Fibroblast of peridontal ligament (primary cell): Measurements from ENCODE around the gene PRDM15.
A peak's percentile ranks its signal among the peaks of the same experiment; 100 is the strongest.

Experiments used
- DNase-seq: peaks from one replicate; pipeline ENCODE4 v3.0.0-alpha.2; 2010; ENCODE audit errors: extremely low read depth

PRDM15 gene, protein sequence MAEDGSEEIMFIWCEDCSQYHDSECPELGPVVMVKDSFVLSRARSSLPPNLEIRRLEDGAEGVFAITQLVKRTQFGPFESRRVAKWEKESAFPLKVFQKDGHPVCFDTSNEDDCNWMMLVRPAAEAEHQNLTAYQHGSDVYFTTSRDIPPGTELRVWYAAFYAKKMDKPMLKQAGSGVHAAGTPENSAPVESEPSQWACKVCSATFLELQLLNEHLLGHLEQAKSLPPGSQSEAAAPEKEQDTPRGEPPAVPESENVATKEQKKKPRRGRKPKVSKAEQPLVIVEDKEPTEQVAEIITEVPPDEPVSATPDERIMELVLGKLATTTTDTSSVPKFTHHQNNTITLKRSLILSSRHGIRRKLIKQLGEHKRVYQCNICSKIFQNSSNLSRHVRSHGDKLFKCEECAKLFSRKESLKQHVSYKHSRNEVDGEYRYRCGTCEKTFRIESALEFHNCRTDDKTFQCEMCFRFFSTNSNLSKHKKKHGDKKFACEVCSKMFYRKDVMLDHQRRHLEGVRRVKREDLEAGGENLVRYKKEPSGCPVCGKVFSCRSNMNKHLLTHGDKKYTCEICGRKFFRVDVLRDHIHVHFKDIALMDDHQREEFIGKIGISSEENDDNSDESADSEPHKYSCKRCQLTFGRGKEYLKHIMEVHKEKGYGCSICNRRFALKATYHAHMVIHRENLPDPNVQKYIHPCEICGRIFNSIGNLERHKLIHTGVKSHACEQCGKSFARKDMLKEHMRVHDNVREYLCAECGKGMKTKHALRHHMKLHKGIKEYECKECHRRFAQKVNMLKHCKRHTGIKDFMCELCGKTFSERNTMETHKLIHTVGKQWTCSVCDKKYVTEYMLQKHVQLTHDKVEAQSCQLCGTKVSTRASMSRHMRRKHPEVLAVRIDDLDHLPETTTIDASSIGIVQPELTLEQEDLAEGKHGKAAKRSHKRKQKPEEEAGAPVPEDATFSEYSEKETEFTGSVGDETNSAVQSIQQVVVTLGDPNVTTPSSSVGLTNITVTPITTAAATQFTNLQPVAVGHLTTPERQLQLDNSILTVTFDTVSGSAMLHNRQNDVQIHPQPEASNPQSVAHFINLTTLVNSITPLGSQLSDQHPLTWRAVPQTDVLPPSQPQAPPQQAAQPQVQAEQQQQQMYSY

DNA sequence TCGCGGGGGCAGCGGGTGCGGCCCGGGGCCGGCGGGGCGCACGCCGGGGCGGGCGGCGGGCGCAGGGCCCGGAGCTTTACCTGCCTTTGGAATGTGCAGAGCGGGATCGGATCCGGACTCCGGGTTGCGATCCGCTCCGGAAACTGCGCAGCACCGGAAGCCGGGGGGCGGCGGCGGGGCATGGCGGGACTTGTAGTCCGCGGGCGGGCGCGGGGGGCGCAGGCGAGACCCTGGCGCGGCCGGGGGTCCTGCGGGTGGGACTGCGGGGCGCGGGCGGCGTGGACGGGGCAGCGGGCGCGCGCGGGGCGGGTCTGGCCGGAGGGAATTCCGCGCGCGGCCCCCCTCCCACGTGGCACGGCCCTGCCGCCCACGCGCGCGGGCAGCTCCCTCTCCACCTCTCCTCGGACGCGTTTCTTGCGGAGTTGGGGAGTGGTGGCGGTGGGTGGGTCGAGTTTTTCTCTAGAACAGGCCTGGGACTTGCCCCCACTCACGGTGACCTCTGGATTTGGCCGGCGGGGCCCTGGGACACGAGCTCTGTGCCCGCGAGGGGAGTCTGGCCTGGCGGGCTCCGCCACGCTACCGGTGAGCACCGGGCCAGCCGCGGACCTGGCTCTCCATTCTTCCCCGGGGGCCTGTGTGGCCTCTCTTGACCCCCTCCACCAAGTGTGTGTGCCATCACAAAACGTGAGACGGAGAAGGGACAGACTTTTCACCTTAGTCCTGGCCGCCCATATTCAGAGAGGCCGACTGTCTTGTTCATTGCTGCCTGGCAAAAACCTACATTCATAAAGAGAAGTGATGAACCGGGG is at the start of gene PRDM15:
Gene PRDM15, minus strand, starts transcription at position 155 of the 809 bp plus-strand sequence. CDS start 18,981 bp downstream, outside the sequence.
- peak; percentile 78 for DNase-seq

DNA sequence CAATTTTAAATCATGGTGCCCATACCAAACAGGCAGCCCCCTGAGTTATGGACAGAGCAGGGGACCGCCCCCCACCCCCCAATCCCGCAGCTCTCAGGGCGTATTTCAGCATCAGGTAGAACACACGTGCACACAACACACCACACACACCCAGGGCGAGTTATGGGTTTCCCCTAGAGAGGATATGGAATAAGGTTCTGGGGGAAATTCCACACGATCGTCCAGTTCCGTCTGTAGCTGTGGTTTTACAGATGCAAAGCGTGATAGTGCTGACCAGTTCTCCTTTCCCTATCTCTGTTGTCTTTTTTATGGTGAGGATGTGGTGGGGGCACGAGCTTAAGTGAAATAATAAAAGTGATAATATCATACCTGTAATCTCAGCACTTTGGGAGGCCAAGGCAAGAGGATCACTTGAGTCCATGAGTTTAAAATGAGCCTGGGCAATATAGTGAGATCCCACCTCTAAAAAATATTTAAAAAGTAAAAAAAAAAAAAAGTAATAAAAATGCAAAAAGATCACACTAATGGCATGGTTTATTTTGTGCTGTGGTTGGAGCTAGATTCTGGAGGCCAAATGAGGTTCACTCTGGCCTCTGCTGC is 49.6 kb upstream of the PRDM15 start:
- DNase-seq, result no peak

DNA sequence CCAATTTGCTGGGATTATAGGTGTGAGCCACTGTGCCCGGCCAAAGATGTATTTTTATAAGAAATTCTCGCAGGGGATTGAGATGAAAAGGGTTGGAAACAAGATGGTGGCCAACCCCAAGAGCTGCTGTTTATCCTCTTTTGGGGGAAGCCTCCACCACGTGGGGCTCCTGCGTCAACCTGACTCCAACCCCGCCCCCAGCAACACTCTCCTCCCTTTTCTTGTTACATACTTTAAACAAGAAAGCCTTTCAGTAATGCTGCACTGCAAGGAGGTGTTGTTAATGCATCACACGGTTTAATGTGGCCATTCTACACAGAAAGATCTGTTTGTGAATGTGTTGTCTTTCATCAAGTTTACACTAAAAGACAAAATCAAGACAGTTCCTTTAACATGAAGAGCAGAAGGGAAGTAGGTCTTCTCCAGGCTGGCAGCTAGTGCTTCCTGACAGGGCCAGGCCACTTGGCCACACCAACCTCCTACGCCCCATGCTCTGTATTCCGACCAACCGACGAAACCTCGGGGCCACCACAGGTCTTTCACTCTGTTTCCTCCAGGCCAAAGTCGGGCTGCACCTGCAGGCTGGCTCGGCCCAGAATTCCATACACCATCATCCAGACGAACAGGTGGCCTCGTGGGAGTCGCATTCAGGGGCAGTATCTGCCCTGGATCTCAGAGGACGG is 48.7 kb upstream of the PRDM15 start:
- no peak for DNase-seq

DNA sequence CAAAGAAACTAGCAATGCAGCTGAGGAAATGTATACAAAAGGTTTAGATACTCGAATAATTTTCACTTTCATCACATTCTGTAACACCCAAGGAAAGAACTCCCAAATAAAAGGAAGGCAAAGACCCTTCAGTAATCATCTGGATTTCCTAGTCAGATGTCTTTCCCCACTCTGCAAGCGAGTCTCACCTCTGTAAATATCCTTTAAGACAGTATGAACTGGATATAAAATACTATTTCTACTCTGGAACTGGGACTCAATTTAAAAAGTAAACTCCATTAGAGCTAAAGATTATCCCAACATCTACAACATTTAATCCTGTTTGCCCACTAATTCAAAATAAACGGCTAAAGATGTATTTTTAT is 47.6 kb upstream of the PRDM15 start:
- no peak for DNase-seq

DNA sequence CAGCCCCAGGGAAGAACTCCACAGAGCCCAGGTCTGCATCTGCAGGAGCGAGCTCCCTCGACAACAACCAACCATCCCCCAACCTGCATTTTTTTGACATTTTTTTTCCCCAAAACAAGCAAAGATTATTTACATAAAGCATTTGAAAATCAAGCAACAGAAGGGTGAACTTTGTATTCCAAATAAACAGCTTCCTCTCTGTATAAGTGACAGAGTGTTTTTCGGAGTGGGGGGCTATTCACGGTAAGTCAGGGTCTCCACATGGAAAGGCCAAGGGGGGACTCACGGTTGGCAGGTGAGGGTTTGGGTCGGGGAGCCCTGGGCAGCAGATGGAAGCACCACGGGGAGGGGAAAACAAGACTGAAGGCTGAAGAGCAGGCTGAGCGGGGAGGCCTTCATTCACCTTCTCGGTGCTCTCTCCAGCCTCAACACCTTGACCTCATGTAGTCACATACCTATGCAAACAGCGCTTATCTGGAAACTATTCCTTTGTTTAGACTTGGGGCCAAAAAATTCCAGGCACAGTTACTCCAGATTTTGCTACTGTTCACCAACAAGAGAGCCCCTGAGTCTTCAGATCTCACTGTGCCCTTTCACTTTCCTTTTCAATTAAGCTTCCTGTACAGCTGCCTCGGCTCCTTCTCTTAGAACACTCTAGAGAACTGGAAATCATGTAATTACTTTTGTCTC is 47.1 kb upstream of the PRDM15 start:
- DNase-seq, result peak; percentile 79

DNA sequence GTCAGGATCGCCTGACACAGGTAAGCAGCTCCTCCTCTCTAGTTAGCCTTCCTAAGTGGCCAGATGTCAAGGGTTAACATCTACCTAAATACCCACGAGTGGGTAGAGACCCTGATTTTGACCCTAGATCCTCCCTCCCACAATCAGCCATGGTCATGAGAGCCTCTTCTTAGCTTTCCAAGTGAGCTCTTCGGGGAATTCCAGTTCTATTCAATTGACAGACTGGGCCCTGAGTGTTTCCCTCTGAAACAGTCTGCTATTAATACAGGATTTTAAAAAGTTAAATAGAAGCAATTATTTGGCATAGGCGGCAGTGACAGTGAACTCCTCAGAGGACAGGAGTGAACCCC is 46.6 kb upstream of the PRDM15 start:
- peak; percentile 19 for DNase-seq

DNA sequence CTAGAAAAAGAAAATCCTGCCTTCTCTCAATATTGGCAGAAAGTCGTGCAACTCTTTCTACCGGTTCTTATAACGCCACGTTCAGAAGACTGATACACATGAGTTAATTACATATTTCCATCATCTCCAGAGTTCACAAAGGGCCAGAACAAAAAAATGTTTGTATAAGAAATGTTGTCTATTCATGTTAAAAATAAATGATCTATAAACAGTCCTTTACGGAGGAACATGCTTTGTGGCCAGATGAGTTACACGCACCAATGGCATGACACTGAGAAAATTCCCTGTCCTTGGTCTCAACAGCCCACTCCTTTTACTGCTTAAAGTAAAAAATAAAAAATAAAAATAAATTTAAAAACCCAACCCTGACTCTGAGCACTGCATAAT is 45.2 kb upstream of the PRDM15 start:
- peak; percentile 72 for DNase-seq

DNA sequence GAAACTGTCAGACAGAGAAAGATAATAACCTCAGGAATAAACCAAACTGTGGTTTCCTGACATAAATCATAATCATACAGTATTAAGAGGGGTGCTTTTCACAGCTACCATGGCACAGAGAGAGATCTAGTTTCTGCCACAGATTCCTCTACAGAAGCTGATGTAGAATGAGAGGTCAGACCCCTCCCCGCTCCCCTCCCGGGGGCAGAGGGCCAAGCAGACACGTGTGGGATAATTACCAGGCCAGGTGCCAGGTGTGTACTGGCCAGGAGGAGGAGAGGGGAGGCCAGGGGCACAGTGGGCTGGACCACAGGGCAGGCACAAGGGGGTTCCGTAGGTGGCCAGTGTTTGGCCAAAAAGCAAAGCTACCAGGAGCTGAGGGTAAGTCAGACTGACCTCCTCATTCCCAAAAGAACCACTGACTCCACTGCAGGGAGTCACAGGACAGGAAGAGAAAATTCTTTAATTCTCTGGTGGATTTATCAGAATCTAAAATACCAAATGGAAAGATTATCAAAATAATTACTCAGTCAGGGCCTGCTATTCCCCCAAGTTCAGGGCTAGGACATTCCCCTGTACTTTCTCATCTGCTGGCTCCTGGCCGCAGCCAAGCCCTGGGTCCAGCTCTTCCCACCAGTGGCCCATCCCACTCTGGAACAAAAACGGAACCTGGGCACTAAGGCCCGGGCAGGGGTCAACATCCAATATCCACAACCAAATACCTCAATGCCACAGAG is 44.7 kb upstream of the PRDM15 start:
- DNase-seq, result peak; percentile 82

DNA sequence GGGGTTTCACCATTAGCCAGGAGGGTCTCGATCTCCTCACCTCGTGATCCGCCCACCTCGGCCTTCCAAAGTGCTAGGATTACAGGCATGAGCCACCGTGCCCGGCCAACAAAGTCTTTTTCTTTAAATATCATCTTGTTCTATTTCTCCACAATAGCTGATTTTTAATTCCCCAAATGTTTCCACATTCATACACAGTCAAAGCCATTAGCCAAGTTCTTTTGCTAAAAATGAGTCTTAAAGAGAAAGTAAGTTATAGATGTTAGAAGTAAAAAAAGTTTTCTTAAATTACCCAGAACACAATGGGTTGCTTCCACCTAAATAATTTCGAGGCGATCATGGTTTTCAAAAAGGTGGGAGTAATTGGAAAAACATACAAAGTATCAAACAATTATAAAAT is 44.0 kb upstream of the PRDM15 start:
- peak; percentile 53 for DNase-seq

DNA sequence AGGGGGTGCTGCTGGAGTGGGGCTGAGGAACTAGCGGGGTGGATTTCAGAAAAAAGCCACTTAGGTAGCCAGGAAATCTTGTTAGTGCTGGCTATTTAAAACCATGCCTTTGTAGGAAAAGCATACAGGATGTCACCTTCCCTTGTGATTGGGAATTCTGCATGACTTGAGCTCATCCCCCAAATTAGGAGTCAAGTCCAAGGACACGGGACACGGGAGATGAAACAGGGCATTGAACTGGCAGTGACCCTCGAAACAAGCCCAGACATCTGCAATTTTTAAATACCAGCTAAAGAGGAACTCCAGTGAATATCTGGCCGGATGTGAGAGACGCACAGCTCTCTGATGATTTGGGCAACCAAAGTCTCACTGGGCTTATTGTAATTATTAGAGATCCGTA is 41.9 kb upstream of the PRDM15 start:
- no peak for DNase-seq

DNA sequence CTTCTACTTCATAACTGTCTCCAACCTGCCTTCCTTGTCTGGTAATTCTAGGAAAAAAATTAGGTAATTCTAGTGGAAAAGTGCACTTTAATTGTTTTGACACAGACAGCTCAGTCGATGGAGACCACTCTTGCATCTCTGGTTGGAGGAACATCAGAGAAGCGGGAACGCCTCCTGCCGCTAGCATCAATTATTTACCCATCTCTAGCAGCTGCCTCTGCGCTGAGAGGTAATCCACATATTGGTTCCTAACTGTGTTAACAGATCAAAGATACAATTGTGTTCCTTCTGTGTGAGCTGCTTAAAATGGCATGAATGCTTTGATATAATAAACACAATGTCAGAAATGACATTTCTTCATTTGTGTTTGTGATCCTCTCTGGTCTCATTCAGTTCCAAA is 41.3 kb upstream of the PRDM15 start:
- no peak for DNase-seq

DNA sequence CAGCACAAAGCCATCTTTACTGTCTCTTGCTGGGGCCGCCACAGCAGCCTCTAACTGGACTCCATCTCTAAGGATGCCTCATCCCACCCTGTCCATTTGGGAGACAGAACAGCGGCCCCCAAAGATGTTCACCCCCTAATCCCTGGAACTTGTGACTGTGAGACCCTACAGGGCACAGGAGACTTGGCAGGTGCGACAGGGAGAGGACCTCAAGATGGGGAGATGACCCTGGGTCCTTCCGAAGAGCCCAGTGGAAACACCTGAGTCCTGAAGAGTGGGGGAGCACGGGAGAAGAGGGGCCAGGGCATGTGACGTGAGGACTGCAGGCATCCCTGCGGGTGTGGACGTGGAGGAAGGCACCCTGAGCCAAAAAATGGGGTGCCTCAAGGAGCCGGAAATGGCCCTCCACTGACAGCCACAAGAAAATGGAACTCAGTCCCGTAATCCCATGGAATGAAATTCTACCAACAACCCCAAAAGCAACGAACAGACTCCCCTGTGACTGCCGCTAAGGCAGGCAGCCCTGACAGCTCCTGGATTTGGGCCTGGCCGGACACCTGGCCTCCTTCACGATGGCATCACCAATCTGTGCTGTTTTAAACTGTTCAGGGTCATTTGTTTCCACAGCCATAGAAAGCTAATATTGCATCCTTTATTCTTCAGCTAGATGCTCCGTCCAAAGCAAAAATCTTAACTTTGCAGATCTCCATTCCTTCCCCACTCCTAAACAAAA is 40.7 kb upstream of the PRDM15 start:
- DNase-seq, result no peak

DNA sequence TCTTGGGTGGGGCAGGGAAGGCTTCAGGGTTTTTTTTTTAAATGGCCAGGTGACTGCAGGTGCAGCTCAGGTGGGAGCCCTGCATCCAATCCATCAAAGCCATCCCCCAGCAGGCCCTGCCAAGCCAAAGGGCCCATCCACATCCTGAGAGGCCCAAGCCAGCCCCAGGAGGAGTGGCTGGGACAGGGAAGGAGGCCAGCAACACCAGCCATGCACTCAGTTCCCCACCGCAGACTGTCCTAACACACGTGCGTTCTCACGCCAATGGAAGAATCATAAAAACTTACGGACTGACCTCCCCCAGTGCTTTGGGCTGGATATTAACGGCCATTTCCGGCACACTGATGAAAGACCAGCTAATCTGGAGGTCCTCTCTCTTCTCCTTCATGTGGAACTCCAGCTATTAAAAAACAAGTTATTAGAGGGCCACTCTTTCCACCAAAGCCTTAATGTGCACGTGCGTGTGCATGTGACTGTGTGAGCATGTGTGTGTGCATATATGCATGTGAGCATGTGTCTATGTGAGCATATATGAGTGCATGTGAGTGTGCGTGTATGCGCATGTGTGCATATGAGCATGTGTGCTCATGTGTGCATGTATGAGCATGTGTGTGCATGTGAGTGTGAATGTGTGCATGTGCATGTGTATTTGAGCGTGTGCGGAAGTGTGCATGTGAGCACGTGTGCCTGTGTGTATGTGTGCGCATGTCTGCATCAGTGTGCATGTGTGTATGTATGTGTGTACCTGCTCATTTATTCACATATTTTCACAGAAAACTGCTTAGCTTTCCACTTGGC is 39.6 kb upstream of the PRDM15 start:
- no peak for DNase-seq

DNA sequence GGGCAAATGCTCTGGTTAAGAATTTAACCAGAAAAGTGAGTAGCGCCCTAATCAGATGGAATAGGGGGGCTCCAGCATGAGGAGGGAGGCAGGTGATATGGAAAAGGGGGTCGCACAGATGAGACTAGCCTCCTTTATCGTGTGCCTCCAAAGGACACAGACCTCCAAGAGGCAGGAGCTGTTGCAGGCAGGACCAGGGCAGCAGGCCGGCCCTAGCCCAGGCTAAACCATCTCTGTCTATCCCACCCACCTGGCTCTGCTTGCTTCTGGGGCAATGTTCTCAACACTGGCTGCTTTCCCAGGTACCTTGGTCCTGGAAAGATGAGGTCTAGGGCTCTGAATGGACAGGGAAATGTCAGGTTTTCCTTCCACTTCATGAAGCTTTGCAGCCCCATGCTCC is 38.4 kb upstream of the PRDM15 start:
- DNase-seq, result no peak

DNA sequence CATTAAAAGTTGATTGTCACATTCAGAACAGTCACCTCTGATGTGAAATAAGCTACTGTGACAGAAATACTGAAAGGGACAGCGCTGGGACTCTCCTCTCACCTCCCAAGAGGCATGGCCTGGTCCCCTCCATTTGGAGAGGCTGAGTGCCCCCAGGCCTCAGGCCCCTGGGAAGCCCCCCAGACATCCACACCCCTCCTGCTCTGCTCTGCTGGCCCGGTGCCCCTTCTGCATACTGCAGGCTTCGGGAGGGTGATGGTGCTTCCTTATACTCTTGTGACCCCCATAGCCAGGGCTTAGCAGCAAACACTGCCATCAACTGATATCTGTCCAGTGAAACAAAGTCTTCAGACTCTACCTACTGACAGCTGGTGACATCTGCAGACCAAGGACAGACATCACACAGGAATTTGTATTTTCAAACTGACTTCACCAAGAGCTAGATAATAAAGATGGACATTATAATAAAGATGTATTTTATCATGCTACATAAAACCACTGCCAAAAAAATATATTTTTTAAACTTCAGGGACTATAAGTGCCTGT is 37.8 kb upstream of the PRDM15 start:
- no peak for DNase-seq

DNA sequence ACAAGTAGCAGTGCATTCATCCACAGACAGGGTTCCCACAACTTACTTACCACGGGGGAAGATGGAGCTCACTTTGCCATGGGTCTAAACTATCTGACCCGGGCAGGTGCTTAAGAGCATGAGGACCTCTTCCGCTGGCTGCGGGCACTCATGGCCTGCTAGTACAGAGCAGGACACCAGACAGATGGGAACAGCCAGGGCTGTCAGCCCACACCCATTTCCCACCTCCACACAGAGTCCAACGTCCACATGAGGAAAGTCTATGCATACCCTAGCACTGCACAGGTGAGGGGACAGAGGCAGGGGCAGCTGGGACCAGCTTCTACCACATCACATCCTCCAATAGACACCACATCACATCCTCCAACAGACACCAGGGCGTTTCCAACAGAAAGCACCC is 35.8 kb upstream of the PRDM15 start:
- DNase-seq, result no peak

DNA sequence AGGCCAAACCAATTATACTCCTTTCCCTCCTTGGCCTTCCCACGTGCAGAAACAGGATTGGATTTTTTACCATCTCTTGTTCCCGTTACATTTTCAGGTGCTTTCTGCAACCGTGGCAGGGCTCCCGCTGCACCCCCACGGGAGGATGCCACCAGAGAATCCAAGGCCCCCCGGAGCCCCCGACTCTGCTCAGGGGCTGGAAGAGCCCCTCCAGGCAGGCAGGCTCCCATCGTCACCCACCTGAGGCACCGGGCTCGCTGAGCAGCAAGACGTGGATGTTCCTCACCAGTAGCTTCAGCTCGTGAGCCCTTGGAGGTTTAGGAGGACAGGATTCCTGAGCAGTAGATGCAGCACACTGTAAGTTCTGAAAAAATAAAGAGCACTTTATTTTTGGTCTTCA is 35.2 kb upstream of the PRDM15 start:
- DNase-seq, result no peak

DNA sequence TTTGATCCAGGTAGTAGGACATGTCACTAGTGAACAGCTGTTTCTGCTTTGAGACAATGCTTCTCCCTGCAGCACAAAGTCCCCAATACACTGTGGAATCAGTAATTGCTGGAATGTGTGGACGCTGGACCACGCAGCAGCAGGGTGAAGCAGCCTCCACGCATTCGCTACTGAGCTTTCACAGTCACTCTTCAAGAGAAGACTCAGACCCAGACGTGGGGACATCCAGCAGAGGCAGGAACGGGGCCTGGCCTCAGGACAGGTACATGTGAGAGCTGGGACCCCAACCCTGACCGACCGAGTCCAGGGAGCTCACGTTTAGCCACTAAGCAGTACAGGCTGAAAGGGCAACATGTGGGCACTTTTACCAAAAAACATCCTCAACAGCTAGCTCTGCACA is 34.1 kb upstream of the PRDM15 start:
- DNase-seq, result no peak
